GM15510 (cell line): ENCODE results near the gene CSK.

Source experiments
- POLR2A ChIP-seq: IDR thresholded peaks from 3 replicates; pipeline ENCODE4 v1.6.1; 2011; ENCODE audit warnings: borderline replicate concordance; ENCODE audit not compliant: insufficient read length; ENCODE audit errors: extremely low read depth

The CSK gene

DNA sequence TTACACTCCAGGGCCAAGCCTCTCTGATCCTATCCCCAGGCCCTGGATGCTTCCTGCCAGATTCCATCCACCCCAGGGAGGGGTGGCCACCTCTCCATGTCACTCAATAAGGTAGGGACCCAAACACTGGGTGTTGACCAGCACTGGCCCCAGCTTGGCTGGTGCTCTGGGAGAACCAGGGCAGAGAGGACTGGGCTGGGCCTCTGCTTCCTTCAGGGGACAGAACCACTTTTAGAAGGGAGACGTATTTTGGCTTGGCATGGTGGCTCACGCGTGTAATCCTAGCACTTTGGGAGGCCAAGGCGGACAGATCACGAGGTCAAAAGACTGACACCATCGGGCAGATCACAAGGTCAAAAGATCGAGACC lies 39.9 kb downstream of the CSK start:
- TF ChIP-seq POLR2A: no peak

DNA sequence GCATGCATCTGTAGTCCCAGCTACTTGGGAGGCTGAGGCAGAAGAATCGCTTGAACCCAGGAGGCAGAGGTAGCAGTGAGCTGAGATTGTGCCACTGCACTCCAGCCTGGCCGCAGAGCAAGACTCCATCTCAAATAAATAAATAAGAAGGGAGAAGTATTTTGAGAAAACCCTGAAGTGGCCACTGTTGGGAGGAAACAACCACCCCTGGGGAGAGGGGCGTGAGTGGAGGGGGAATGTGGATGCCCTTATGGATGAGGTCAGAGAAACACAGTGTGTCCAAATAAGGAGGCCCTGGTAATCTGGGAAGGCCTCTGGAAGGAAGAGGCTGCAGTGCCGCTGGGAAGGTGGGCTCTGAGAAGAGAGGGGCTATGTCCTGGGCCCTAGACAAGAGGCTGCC lies 40.4 kb downstream of the CSK start:
- no peak for TF ChIP-seq POLR2A

DNA sequence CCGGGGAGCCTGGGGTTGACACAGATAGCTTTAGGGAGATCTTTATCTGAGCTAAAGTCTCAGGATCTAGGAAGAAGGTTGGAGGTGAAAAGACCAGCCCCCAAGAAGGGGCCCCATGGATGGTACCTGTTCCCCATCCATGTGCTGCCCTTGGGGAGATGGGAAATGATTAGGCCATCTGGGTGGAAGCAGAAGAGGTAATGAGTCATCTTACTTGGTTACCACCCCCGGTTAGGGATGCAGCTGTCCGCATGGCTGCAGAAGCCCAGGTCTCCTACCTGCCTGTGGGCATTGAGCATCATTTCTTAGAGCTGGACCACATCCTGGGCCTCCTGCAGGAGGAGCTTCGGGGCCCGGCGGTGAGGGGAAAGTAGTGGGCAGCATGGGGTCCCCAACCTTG lies 41.4 kb downstream of the CSK start:
- no peak for TF ChIP-seq POLR2A

DNA sequence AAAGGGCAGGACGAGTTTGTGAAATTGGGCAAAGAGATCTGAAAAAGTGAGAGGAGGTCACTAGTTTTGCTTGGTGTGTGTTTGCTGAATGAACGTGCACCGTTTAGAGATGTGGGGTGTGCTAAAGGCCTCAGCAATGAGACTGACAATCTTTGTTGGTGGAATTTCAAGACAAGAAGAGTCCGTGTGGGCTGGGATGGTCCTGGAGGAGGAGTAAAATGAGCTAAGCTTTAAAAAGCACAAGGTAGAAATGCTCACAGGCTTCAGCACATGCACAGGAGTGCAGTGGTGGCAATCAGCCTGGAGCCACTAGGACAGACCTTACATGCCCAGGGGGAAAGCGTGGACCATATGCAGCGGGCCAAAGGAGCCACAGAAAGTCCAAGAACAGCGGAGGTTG lies 43.1 kb downstream of the CSK start:
- no peak for TF ChIP-seq POLR2A

DNA sequence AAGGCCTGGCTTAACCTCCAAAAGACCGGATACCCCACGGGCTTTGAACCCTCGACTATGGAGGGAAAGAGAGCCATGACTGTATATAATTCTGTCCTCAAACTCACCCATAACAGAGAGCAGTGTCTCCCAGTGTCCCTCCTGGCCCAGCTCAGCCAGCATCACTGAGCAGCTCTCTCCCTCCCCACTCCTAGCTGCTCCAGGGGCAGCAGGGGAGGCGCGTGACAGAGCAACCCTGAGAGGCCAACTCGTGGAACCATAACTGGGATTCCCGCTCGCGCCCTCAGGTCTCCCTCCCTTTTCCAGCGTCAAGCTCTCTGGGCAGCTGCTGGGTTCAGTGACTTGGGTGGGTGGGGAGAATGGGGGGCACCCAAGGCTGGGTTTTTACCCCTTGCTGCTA lies 44.0 kb downstream of the CSK start:
- TF ChIP-seq POLR2A: no peak

DNA sequence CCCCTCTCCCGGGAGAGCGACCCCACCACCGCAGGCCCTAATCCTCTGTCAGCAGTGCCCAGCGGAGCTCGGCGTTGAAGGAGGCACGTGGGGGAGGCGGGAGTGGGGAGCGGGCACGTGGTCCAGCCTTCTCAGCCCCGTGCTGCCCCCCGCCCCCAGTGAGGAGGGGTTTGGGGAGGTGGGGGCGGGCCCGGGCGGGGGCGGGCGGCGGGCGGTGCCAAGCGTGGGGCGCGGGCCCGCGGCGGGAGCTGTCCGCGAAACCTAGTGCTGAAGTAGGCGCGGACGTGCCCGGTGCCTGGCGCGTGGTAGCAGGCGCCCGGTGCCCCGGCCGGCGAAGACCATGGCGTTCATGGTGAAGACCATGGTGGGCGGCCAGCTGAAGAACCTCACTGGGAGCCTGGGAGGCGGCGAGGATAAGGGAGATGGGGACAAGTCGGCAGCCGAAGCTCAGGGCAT lies 44.5 kb downstream of the CSK start, which contains the start of gene CPLX3:
TSS of gene CPLX3 (plus strand) at position 264 of the 456 bp plus-strand sequence. CDS start at position 341, 77 bp downstream.
- no peak for TF ChIP-seq POLR2A

DNA sequence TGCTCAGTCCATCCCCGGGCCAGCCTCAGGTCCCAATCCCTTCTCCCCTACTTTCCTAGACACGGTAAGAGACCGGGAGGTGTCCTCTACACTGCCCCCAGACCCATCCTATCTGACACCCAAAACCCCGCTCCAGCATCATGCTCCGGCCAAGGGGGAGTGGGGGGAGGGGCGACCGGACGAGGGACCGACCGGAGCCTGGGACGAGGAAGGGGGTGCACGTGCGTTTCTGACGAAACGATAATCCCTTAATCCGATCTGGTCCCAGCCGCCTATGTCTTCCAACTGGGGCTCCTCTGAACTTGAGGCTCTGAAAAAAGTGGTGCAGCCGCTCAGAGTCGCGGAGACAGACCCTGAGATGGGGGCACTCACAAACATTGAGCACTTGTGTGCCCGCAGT lies 45.0 kb downstream of the CSK start:
- TF ChIP-seq POLR2A: no peak

DNA sequence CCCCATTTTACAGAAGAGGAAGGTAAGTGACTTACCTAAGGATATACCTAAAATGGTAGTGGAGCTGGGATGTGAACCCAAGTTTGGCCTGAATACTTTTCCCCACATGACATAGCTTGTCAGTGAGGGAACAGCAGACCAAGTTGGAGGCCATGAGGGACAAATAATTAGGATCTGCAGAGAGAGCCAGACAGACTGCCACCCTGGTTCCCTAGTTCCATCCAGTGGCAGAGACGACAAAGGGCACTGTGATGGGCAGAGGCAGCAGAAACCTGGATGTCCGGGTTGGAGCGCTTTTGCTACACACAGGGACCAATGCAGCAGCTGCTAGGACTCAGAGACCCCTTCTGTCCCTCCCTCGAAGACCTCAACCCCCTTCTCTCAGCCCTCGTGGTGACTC lies 45.7 kb downstream of the CSK start:
- TF ChIP-seq POLR2A: no peak

DNA sequence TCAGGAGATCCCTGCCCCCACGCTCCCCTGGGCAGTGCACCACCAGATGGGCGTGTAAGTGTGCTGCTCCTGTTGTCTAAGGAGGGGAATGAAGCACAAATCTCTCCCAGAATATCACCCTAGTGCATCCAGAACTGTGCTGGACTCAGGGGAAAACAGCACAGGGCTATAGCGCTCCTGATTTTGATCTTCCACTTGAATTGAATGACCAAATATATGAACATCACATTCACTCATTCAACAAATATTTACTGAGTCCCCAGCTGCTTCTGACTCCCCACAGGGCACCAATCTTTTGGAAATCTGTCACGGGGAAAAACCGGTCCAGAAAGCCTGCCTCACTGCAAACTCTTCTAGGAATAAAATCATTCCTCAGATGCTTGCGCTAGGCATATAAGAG lies 47.0 kb downstream of the CSK start:
- no peak for TF ChIP-seq POLR2A

DNA sequence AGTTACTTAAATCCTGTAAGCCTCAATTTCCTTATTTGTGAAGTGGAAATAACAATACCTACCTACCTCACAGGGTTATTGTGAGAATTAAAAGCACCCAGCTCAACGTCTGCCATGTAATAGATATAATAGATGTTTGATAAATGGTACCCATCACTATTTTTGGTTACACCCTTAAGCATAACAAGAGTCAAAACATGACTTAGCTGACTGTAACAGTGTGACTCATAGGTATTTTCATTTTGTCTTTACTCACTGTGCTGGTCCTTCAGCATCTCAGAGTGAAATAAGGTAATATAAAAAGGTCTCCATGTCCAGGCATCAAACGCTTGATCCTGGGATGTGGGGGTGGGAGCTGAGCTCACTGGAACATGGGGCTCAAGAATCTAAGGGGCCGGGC lies 47.6 kb downstream of the CSK start:
- TF ChIP-seq POLR2A: no peak

DNA sequence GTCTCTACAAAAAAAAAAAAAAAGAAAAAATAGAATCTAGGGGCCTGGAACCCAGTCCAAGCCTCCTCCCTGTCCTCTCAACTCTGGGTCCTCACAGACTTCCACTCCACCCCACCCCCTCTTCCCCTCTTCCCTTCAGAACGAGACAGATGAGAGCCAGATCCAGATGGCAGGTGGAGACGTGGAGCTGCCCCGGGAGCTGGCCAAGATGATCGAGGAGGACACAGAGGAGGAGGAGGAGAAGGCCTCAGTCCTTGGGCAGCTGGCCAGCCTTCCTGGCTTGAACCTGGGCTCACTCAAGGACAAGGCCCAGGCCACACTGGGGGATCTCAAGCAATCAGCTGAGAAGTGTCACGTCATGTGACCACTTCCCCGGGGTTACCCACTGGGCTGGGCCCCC lies 48.1 kb downstream of the CSK start:
- no peak for TF ChIP-seq POLR2A

DNA sequence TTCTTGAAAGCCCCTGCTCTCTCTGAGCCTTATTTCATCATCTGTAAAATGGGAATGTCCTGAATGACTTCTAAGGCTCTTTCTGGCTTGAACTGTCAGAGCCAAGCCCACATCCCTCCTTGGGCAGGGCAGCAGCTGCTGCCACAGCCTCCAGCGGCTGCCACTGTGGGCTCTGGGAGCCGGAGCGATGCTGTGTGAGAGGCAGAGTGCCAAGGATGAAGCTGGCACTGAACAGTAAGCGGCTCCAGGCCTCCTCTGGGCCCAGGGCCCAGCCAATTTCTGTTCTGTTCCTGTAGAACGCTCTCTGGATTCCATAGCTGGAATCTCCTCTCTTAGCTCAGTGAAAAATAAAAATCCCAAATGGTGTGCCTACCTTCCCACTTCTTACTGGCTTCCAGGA lies 49.0 kb downstream of the CSK start:
- no peak for TF ChIP-seq POLR2A

DNA sequence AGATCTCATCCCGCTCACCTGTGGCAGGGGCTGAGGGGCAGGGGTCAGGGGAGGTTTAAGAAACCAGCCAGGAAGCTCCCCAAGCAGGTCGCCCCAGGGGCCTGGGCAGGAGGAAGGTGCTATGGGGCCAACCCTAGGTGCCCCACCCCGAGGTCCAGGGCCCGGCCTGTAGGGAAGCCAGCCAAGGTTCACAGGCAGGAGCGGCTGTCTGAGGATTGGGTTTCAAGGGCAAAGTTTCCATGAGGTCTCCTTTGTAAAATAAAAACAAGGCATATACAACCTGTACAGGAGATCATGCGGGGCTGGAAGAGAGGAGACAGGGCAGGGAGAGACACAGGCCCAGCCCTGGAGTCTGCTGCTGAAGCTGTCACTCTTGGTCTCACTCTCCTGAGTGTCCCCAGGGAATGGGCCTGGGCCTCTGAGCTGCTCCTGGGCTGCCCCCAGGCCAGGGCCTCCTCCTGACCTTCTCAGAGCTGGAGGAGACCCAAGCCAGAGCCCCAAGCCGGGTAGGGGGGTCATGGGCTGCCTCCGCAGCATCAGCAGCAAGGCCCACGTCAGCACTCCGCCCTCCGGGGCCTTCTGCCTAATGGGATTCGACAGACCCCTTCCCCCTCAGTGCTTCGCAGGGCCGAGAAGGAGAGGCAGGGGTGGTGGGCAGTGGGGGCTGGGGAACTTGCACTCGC lies 50.1 kb downstream of the CSK start:
- no peak for TF ChIP-seq POLR2A

DNA sequence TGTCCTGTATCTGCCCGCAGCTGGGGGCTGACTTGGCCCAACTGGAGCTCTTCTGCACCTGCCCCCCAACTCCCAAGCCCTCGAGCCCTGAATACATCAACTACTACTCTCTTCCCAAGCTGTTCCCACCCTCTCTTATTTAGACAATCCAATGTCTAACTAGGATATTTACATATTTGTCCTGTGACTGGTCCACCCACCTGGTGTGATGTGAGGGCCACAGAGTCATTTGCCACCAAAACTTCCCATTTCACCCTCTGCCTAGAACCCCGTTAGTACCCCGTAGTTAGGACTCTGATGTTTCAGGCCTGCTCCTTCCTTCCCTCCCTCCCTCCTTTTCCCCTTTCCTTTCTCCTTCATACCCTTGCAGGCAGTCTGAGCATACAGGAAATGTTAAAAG lies 50.9 kb downstream of the CSK start:
- no peak for TF ChIP-seq POLR2A

DNA sequence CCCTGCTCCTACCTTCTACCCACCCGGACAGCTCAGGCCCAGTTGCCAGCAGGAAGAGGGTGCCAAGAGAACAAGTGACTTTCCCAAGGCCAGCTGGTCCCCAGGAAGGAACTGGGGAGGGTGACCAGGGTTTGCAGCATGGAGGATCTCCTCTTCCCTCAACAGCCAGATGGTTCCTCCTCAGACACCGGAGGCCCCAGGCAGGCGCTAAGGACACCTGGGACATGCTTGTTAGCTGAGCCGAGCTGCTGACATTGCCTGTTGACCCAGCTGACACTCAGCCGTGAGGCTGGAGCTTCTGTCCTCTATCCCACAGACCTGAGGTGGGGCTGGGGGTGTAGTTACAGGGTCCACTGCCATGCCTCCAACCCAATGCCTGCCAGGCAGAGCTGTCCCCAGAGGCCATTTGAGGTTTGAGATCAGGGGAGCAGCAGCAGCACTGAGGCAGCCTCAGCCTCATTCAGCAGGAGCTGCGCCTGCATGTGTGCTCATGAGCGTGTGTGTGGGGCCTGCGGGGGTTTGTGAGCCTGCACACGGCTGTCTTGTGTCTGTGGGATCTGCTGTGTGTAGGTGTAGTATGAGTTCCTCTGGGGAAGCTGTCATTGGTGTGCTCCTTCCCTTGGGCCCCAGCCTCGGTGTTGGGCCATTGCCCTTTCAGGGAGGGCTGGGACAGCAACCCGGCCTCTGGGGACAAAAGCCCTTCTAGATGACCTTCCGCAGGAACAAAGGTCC lies 51.7 kb downstream of the CSK start:
- no peak for TF ChIP-seq POLR2A

DNA sequence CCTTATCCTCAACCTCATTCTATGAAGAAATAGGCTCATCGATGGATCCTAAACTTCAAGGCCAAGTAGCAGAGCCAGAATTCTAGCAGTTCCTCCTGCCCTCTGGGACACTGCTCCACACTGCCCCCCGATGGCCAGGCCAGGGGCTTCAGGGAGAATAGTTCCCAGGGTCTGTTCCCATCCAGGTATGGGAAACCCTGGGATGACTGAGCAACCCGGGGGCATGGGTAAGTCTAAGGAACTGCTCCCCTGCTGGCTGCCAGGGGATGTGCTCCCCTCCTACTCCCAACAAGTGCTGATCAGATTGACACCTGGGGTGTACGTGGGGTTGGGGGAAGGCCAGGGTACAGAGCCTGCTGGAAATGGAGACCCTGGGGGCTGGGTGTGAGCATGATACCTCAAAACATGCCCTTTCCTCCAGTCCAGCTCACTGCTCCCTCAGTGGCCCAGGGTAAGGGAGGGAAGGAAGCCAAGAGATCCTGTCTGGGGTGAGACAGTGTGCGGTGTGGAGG lies 53.5 kb downstream of the CSK start:
- no peak for TF ChIP-seq POLR2A
